Measurements from ENCODE around the gene FOCAD. TPM values are rescaled to one million over a fixed set of nuclear protein-coding genes. Genes with fewer than 3 reads are reported as not detected.

The FOCAD gene
- total and polyA plus RNA-seq, 10 of the 15 experiments (the other 5 are each of a cell fraction or from before 2014, with no cell fraction given): 13.7 to 93.0 (median 41.8) TPM

DNA sequence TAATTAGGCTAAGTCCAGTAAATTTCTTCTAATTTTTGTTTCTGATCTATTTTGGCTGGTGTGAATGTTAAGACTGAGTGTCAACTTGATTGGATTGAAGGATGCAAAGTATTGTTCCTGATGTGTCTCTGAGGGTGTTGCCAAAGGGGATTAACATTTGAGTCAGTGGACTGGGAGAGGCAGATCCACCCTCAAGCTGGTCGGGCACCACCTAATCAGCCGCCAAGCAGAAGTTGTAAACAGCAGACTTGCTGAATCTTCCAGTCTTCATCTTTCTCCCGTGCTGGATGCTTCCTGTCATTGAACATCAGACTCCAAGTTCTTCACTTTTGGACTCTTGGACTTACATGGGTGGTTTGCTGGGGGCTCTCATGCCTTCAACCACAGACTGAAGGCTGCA lies 40.4 kb upstream of the FOCAD start (continued):
- no peak for TF ChIP-seq ATF7 (IDR thresholded peaks at IDR 0.05; ENCODE audit: low read depth)

DNA sequence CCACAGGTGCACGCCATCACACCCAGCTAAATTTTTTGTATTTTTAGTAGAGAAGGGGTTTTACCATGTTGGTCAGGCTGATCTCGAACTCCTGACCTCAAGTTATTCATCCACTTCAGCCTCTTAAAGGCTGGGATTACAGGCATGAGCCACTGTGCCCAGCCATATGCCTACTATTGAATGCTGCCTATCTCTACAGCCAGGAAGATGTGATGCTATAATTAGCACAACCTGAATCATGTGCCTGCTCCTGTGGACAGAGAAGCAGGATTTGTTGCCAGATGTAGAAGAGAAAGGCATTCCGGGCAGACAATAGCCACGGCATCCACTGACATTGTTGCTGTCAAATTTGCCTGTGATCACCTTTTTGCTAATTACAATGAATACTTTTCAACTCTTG lies 37.4 kb upstream of the FOCAD start:
- no peak overlapping the region for H3K9ac ChIP-seq (ENCODE audit: control insufficient read depth, insufficient read depth, low read length)
- 81% methylated on average over 4 of the region's 4 CpGs for WGBS (ENCODE audit: insufficient coverage, insufficient replicate concordance, low lambda C conversion rate, missing lambda C conversion rate)
- BruUV-seq (replicated peaks): no TSS peak
- no peaks in the 10 kb centered on the region for H3K9me3 ChIP-seq (replicated peaks; ENCODE audit: control insufficient read depth, insufficient read depth, low read length)
- no peaks in the 10 kb centered on the region for H3K27me3 ChIP-seq (replicated peaks in 1 of 2; ENCODE audit: control insufficient read depth in 2 of 2, insufficient read depth in 2 of 2, low read length in 1 of 2)
- no peak for TF ChIP-seq TAF1 (IDR thresholded peaks at IDR 0.05; ENCODE audit: borderline replicate concordance, low read depth, low read length)
- TF ChIP-seq, protein P1, sequence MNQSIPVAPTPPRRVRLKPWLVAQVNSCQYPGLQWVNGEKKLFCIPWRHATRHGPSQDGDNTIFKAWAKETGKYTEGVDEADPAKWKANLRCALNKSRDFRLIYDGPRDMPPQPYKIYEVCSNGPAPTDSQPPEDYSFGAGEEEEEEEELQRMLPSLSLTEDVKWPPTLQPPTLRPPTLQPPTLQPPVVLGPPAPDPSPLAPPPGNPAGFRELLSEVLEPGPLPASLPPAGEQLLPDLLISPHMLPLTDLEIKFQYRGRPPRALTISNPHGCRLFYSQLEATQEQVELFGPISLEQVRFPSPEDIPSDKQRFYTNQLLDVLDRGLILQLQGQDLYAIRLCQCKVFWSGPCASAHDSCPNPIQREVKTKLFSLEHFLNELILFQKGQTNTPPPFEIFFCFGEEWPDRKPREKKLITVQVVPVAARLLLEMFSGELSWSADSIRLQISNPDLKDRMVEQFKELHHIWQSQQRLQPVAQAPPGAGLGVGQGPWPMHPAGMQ (IDR thresholded peaks at IDR 0.05; ENCODE audit: borderline replicate concordance): no peak
- TF ChIP-seq SMARCA5 (IDR thresholded peaks at IDR 0.05): no peak
- no peak for TF ChIP-seq GATAD2B (conservative IDR thresholded peaks at IDR 0.05; ENCODE audit: low read depth)
- TF ChIP-seq BHLHE40 (IDR thresholded peaks at IDR 0.05; ENCODE audit: borderline replicate concordance in 1 of 2, low read depth in 2 of 2, low read length in 1 of 2): no peak
- no peak for TF ChIP-seq TBL1XR1 (IDR thresholded peaks at IDR 0.05; ENCODE audit: low read depth, low read length)
- TF ChIP-seq SUZ12 (IDR thresholded peaks at IDR 0.05; ENCODE audit: unreplicated experiment): no peak
- TF ChIP-seq STAT1 (conservative IDR thresholded peaks at IDR 0.05): no peak
- no peak for TF ChIP-seq KDM1A (IDR thresholded peaks at IDR 0.05; ENCODE audit: borderline replicate concordance)
- TF ChIP-seq, protein P2, sequence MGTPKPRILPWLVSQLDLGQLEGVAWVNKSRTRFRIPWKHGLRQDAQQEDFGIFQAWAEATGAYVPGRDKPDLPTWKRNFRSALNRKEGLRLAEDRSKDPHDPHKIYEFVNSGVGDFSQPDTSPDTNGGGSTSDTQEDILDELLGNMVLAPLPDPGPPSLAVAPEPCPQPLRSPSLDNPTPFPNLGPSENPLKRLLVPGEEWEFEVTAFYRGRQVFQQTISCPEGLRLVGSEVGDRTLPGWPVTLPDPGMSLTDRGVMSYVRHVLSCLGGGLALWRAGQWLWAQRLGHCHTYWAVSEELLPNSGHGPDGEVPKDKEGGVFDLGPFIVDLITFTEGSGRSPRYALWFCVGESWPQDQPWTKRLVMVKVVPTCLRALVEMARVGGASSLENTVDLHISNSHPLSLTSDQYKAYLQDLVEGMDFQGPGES (IDR thresholded peaks at IDR 0.05): no peak
- TF ChIP-seq PAX8 (IDR thresholded peaks at IDR 0.05): no peak
- TF ChIP-seq SMC3 (IDR thresholded peaks at IDR 0.05; ENCODE audit: borderline replicate concordance, low read length): no peak
- TF ChIP-seq SUPT20H (IDR thresholded peaks at IDR 0.05; ENCODE audit: borderline replicate concordance, control insufficient read depth, low read depth, low read length): no peak
- no peak for DNase-seq (ENCODE audit: low read depth, low spot score)
- H4K20me1 ChIP-seq (ENCODE audit: control insufficient read depth, insufficient read depth): no peaks in the 10 kb centered on the region
- no peak for FAIRE-seq
- RAD21 ChIA-PET (ENCODE audit: unreplicated experiment): interaction anchor here (3.4 kb wide), 1 partner anchor 21 kb away, joined by 19 read pairs; no protein-coding TSS in a partner anchor
- POLR2A ChIA-PET: interaction anchor here (0.6 to 9.9 kb wide), 4 partner anchors 15 to 73 kb away, joined by 4 to 165 read pairs (median 6); no protein-coding TSS in a partner anchor
- no peaks in the 10 kb centered on the region for H3K36me3 ChIP-seq (ENCODE audit: control insufficient read depth in 2 of 2, insufficient read depth in 2 of 2, low read length in 1 of 2)
- no peaks in the 10 kb centered on the region for H3K79me2 ChIP-seq (ENCODE audit: control insufficient read depth, insufficient read depth, low read length)
- no peak overlapping the region for H3K4me2 ChIP-seq (ENCODE audit: control insufficient read depth, insufficient read depth)
- in situ Hi-C loops (cut with MboI) (no loop called here), intact Hi-C loops (cut with micrococcal nuclease; ENCODE audit: unreplicated experiment) (no loop called here)
- ATAC-seq: no peak
- CTCF ChIA-PET: interaction anchor here (1.5 kb wide), 1 partner anchor 15 kb away, joined by 3 read pairs; no protein-coding TSS in a partner anchor
- no peak overlapping the region for H3K4me3 ChIP-seq
- SMC1A ChIA-PET (ENCODE audit: uncharacterized antibody, unreplicated experiment): interaction anchor here (1.1 to 10.5 kb wide), 5 partner anchors 8 to 58 kb away, joined by 3 to 232 read pairs (median 10); no protein-coding TSS in a partner anchor
- peaks cover 2% of the 10 kb centered on the region; the same call in 1 of the 2 replicates for H3K4me1 ChIP-seq (ENCODE audit: control insufficient read depth, insufficient read depth, low read length)
- H2AFZ ChIP-seq (ENCODE audit: control insufficient read depth, low read depth, low read length): no peak overlapping the region
- no peak overlapping the region for H3K27ac ChIP-seq (ENCODE audit: control insufficient read depth, insufficient read depth)
